Putamen (tissue), 1 donor: ENCODE results near the gene BTLA.
"Not testable (repeated sequence)": the region's sequence is repeated elsewhere in the genome, so short reads cannot be mapped to it uniquely, and the experiment has no call there.

Experiments used
- DNase-seq: peaks from one replicate; pipeline ENCODE4 v3.0.0-alpha.2; 2016; ENCODE audit warnings: low spot score

BTLA gene

DNA sequence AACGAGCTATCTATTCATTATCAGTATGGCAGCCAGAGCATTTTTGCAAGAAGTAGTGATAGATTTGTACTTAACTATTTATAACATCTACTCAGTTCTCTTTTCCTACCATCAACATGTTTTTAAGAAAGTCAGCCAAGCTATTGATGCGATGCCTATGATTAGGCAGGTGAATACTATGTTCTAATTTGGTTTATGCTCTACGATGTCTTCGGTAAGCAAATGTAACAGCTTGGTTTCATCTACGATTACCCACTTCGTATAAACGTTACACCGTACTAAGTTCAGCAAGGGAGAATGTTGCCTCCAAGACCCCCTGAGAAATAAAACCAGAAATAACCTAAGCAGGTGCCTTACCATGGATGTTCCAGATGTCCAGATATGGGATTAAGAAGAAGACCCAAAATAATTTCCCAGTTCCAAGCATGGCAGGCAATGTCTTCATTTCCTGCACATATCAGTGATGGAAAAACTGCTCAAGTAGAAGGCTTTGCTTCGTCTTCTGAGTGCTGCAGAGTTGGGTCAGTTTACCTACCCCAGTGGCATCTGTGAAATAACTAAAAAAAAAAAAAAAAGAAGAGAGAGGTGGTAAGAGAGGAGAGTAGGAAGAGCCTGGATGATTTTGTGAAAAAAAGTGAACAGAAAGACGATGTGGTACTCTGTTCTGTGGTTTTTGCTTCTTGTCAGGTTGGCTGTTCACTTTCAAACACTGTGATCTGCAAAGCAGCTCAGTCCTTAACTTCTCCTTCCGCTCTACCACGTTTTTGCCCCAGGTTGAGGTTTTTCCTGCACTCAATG is at the start of gene BTLA:
Gene BTLA (minus strand): TSS at position 559 of the 798 bp plus-strand sequence. CDS start 114 bp downstream, at position 445.
- no peak for DNase-seq

- DNase-seq = no peak
These were observed 47.0 kb upstream of the BTLA start for GRCh38 chr3:112546216-112546759.

DNA sequence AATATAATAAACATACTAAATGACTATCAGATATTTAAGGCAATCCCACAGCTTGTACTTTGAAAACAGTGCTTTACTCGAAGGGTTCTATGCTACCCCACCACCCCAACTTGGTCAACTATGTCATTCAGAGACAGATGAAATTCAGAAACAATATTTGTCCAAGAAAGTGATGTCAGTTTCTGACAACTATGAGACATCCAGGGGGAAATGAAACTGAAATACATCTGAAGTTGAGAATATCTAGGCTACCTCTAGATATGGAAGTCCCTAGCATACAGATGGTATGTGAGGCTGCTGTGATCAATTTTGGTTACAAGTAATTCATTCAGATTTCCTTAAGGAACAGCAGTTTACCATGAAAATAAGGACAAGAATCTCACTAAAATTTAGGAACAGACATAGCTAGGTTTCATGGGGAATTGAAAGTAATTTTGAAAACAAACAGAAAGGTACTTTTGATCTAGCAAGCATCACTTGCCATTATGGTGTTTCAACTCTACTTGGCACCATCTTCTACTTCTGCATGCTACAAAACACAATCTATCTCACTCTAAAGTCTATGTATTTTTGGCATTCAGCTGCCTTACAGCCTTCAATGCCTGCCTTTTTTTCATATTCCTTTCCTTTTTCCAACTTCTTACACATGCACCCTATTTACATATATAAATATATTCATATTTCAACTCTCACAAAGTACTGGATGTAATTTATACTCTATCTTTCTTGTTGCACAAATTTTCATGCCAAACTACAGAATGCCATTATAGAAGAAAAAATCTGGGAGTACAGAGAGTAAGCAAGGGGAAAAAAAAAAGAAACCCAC is 40.8 kb upstream of the BTLA start:
- no peak for DNase-seq

GRCh38 chr3:112531358-112531781 is 32.1 kb upstream of the BTLA start:
- no peak for DNase-seq

DNA sequence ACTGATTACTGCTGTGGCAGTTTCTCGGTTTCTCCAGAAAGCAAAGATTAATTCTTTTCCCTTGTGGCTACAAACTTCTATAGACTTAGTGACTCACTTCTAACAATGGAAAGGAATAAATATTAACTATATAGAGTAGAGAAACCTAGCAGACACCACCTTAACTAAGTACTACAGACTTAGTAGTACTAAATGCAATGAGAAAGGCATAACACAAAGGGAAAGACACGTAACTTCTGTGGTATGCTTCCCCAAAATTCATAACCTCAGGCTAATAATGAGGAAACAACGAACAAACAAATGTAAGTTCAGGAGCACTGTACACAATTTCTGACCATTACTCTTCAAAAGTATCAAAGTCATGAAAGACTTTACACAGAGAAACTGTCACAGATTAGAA is 31.3 kb upstream of the BTLA start:
- DNase-seq = no peak

GRCh38 chr3:112524127-112524526 is 24.9 kb upstream of the BTLA start:
- DNase-seq = not testable (repeated sequence)

- peak; percentile 65 for DNase-seq
These were observed 20.2 kb upstream of the BTLA start for GRCh38 chr3:112519424-112520001.

GRCh38 chr3:112518970-112519369 is 19.7 kb upstream of the BTLA start:
- DNase-seq = not testable (repeated sequence)

- no peak for DNase-seq
These were observed 15.4 kb upstream of the BTLA start for GRCh38 chr3:112514527-112515128.

- no peak for DNase-seq
These were observed 13.0 kb upstream of the BTLA start for GRCh38 chr3:112512320-112512719.

DNA sequence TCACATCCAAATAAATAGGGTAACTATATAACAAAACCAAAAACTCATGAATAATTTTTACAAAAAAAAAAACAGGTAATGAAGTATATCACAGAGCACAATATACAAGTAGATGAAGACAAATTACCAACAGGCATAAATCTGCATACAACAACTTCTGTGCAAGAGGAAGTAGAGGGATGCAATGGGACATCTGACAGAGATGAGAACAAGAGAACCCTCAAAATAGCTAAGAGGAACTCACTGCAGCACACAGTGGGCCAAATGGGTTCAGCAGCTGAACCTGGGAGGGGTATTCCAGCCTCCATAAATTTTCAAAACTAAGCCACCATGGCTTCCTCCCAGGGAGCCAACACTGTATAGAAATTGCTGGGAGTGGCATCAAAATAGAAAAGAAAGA is 9.6 kb upstream of the BTLA start:
- DNase-seq = no peak

GRCh38 chr3:112508261-112508660 is 9.0 kb upstream of the BTLA start:
- no peak for DNase-seq

DNA sequence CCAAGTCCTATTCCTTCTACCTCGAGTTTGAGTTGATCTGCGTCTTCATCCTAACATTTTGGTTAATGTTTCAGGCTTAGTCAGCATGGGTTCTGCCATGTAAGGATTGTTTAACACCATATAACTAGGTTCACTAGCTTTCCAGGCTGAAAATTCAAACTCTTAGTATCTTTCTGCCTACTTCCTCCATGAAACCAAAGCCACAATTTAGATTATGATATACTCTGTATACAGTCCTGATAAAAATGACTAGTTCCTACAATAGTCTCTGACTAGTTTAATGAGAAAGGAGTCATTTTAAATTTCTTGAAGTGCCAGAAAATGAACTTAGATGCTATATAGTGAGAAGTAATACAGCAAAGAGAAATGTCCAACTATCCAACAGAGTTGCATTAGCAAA is 6.6 kb upstream of the BTLA start:
- no peak for DNase-seq

DNA sequence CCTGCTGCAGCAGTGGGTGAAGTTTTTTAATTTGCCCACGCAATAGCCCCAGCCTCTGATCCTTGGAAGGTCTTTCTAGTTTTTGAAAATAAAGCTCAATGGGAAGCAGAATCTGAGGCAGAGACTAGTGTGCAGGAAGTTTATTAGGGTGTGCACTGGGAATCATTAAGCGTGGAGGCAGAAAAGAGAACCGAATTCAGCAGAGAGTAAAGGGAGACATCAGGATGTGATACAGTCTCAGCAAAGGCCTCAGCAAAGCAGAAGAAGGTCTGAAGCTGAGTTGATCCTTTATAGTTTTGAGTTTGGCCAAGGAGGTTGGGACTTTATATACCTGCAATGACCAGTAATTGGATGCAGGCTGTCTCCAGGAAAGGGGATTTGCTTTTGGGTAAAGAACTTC is 4.9 kb upstream of the BTLA start:
- no peak for DNase-seq

DNA sequence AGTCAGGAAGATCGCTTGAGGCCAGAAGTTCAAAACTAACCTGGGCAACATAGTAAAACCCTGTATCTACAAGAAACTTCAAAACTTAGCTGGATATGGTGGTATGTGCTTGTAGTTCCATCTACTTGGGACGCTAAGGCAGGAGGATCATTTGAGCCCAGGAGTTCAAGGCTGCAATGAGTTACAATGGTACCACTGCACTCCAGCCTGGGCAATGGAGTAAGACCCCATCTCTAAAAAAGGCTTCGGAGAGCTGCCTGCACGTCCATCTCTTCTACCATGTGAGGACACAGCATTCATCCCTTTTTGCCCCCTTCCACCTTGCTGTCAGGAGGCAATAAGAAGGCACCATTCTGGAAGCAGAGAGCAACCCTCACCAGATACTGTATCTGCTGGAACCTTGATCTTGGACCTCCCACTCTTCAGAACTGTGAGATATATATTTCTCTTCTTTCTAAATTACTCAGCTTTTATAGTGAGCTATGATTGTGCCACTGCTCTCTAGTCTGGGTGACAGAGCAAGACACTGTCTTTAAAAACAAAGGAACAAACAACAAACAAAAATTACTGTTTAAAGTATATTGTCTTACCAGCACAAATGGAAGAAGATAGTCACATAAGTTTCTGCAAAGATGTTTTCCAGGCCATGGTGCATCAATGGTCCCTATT is 4.2 kb upstream of the BTLA start:
- DNase-seq = no peak

DNA sequence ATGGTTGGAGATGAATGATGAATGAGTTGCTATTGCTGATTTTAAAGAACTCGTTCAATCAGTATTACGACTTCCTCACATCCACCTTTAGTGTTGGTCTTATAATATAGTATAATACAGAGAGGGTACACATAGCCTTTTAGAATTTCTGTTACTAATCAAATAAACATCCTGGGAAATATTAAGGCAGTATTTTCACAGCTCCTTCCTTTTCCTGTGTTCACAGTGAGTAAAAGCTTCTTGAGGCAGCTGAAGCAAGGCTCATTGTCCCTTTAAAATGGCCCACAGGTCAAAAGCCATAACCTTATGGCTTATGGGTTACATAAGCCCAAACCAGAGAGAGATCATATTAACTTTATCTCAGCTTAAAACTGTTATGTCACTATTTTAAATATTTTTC is 1.3 kb upstream of the BTLA start:
- no peak for DNase-seq

DNA sequence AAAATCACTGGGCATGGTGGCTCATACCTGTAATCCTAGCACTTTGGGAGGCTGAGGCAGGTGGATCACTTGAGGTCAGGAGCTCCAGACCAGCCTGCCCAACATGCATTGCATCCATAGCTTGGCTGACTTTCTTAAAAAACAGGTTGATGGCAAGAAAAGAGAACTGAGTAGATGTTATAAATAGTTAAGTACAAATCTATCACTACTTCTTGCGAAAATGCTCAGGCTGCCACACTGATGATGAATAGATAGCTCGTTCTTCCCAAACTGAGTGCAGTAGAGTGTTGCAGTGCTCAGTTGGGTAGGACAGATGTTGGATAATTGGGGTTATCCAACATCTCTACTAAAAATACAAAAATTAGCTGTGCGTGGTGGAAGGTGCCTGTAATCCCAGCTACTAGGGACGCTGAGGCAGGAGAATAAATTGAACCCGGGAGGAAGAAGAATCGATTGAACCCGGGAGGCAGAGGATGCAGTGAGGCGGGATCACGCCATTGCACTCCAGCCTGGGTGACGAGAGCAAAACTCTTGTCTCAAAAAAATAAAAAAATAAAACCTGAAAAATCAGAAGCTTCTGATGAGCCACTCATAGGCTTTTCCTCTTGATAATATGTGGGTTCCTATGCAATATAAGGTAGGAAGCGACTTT is 1.2 kb downstream of the BTLA start:
- DNase-seq = no peak

- DNase-seq = no peak
These were observed 2.8 kb downstream of the BTLA start for GRCh38 chr3:112496366-112497067.

DNA sequence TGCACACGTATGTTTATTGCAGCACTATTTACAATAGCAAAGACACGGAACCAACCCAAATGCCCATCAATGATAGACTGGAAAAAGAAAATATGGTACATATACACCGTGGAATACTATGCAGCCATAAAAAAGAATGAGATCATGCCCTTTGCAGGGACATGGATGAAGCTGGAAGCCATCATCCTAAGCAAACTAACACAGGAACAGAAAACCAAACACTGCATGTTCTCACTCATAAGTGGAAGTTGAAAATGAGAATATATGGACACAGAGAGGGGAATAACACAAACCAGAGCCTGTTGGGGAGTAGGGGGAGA is 4.9 kb downstream of the BTLA start:
- DNase-seq = not testable (repeated sequence)

GRCh38 chr3:112492124-112492523 is 7.1 kb downstream of the BTLA start:
- no peak for DNase-seq

DNA sequence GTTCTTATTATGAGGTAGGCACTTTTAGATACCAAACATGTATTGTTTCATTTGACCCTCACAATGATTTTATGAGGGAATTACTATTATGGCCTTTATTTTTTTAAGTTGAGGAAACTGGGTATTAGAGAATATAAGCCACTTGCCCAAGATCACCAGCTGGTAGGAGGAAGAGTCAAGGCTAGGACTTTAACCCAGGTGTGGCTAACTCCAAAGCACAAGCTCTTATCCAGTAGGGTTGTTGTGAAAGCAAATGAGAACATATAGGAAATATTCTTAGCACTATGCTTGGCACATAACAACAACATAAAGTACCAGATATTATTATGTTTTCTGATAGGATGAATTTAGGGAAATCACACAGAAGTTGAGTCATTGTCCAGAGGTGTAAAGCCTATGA is 7.9 kb downstream of the BTLA start:
- no peak for DNase-seq
